OCI-M1 (cell line): ENCODE measurements around the gene USP40.
A peak's percentile ranks its signal among the peaks of the same experiment; 100 is the strongest.

Experiments used
- DNase-seq: peaks from one replicate; lab custom pipeline; 2025; lab: John Stamatoyannopoulos, UW

Gene USP40

DNA sequence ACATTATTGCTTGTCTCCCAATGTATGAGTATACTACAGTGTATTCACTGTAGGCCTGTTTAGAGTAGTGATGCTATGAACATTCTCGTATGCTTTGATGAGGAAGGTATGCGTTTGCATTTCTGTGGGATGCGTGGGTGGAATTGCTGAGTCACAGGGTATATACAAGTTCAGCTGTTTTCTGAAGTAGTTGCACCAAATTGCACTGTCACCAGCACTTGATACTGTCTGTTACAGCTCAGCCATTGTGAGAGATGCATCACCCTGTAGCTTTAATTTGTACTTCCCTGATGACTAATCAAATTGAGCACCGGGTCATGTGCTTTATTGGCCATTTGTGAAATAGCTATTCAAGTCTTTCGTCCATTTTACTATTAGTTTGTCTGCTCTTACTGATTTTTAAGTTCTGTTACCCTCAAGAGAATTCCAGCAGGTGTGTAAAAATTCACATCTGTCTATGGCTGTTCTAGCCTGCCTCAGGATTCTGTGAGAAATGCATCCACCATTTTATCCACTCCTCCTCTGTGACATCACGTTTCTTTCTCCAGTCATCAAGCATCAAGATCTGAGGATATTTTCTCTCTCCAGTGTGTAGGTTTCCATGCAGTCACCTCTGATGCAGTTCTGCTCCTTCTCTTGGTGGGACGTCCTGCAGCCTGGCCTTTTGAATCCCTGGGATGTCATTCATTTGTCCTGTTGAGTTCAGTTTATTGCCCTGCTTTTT is 139.8 kb downstream of the USP40 start:
- peak; percentile 89 for DNase-seq
